ENCODE results near the gene SFXN5. TPM values are rescaled to one million over a fixed set of nuclear protein-coding genes. Genes with fewer than 3 reads are reported as not detected.

Gene SFXN5
- total RNA-seq, 4 donors from 2014 or later: 22.9 to 55.4 (median 41.2) TPM

- Histone ChIP-seq H3K27me3 (no peaks in the 10 kb centered on the region), H3K4me1 (no peaks in the 10 kb centered on the region), H3K36me3 (no peaks in the 10 kb centered on the region), H3K9me3 (no peaks in the 10 kb centered on the region), H3K4me3 (no peak overlapping the region), H3K27ac (no peak overlapping the region)
- TF ChIP-seq POLR2A (IDR thresholded peaks at IDR 0.05) (no peak), CTCF (IDR thresholded peaks at IDR 0.05) (no peak)
- no peak for DNase-seq
These were observed 116.9 kb downstream of the SFXN5 start for GRCh38 chr2:72954376-72955227.

GRCh38 chr2:72953976-72954375 lies 117.5 kb downstream of the SFXN5 start:
- TF ChIP-seq CTCF (IDR thresholded peaks at IDR 0.05): no peak
- TF ChIP-seq POLR2A (IDR thresholded peaks at IDR 0.05): no peak
- DNase-seq: no peak

GRCh38 chr2:72953528-72953927 lies 118.0 kb downstream of the SFXN5 start:
- H3K27ac ChIP-seq: no peak overlapping the region
- no peaks in the 10 kb centered on the region for H3K9me3 ChIP-seq
- no peak overlapping the region for H3K4me3 ChIP-seq
- no peaks in the 10 kb centered on the region for H3K27me3 ChIP-seq
- no peaks in the 10 kb centered on the region for H3K36me3 ChIP-seq
- TF ChIP-seq POLR2A (IDR thresholded peaks at IDR 0.05) (no peak), CTCF (IDR thresholded peaks at IDR 0.05) (no peak)
- H3K4me1 ChIP-seq: no peaks in the 10 kb centered on the region
- no peak for DNase-seq

More at GRCh38 chr2:72953976-72954375, 117.5 kb downstream of the SFXN5 start:
- Histone ChIP-seq H3K36me3 (no peaks in the 10 kb centered on the region), H3K4me1 (no peaks in the 10 kb centered on the region), H3K27ac (no peak overlapping the region), H3K27me3 (no peaks in the 10 kb centered on the region), H3K4me3 (no peak overlapping the region), H3K9me3 (no peaks in the 10 kb centered on the region)

GRCh38 chr2:72952961-72953360 lies 118.6 kb downstream of the SFXN5 start:
- Histone ChIP-seq H3K9me3 (no peaks in the 10 kb centered on the region), H3K4me3 (no peak overlapping the region), H3K27ac (no peak overlapping the region), H3K4me1 (no peaks in the 10 kb centered on the region), H3K36me3 (no peaks in the 10 kb centered on the region), H3K27me3 (no peaks in the 10 kb centered on the region)
- TF ChIP-seq CTCF (IDR thresholded peaks at IDR 0.05): no peak
- no peak for TF ChIP-seq POLR2A (IDR thresholded peaks at IDR 0.05)
- DNase-seq: no peak

GRCh38 chr2:72952110-72952823 lies 119.2 kb downstream of the SFXN5 start:
- DNase-seq: no peak
- H3K36me3 ChIP-seq: no peaks in the 10 kb centered on the region
- no peaks in the 10 kb centered on the region for H3K27me3 ChIP-seq
- TF ChIP-seq CTCF (IDR thresholded peaks at IDR 0.05) (no peak), POLR2A (IDR thresholded peaks at IDR 0.05) (no peak)
- no peak overlapping the region for H3K4me3 ChIP-seq
- H3K27ac ChIP-seq: no peak overlapping the region
- H3K9me3 ChIP-seq: no peaks in the 10 kb centered on the region
- H3K4me1 ChIP-seq: no peaks in the 10 kb centered on the region

Data from Peyer's patch (tissue), 4 donors.